Thymus (tissue), 11 donors: Measurements from ENCODE around the gene PRLR. TPM values are rescaled to one million over a fixed set of nuclear protein-coding genes. Genes with fewer than 3 reads are reported as not detected.

Source experiments
- DNase-seq, 9 donors: peaks; one replicate each; pipeline ENCODE4 v3.0.0-alpha.2; 2013; ENCODE audit warnings: low spot score in 9 of 9, low read depth in 6 of 9, missing footprints in 1 of 9
- H3K27ac ChIP-seq, 2 donors: one replicate each; pipeline ENCODE4 v1.5.1; 2013; ENCODE audit warnings: control low read depth in 1 of 2, low read depth in 1 of 2, low read length in 1 of 2, mild to moderate bottlenecking in 1 of 2, moderate library complexity in 1 of 2
- H3K27me3 ChIP-seq, 2 donors: one replicate each; pipeline ENCODE4 v1.5.1; 2013; ENCODE audit warnings: low read length in 1 of 2; ENCODE audit not compliant: control insufficient read depth in 2 of 2, insufficient read depth in 1 of 2
- H3K36me3 ChIP-seq, 2 donors: one replicate each; pipeline ENCODE4 v1.5.1; 2013; ENCODE audit warnings: low read length in 1 of 2, mild to moderate bottlenecking in 1 of 2, moderate library complexity in 1 of 2; ENCODE audit not compliant: control insufficient read depth in 2 of 2, insufficient read depth in 2 of 2
- H3K4me1 ChIP-seq, 2 donors: one replicate each; pipeline ENCODE4 v1.5.1; 2013; ENCODE audit warnings: low read length in 2 of 2; ENCODE audit not compliant: control insufficient read depth in 2 of 2, insufficient read depth in 2 of 2
- H3K4me3 ChIP-seq, 2 donors: one replicate each; pipeline ENCODE4 v1.5.1; 2013; ENCODE audit warnings: low read length in 2 of 2, control low read depth in 1 of 2, mild to moderate bottlenecking in 1 of 2
- H3K9me3 ChIP-seq, 2 donors: one replicate each; pipeline ENCODE4 v1.5.1; 2013; ENCODE audit warnings: low read length in 1 of 2, mild to moderate bottlenecking in 1 of 2; ENCODE audit not compliant: control insufficient read depth in 2 of 2, insufficient read depth in 1 of 2
- WGBS: extraction: QIAGEN DNeasy Blood & Tissue Kit; methylation state at CpG from one replicate; pipeline ENCODE4 v1.1.7; 2013; 5-methylcytosine and 5-hydroxymethylcytosine counted together
- polyA plus RNA-seq: library from polyadenylated mRNA; stranded (reverse); fragments of 200-250 nt; gene quantifications from one replicate; pipeline ENCODE4 v1.2.3, GENCODE V29; 2013
- total RNA-seq: library from RNA; stranded (reverse); fragments of 120-200 nt; gene quantifications from one replicate; pipeline ENCODE4 v1.2.4, GENCODE V29; 2013
- donor health status: healthy.

Gene PRLR
- total and polyA plus RNA-seq, 2 donors: 0.75 to 1.7 TPM

- H3K9me3 ChIP-seq: no peaks in the 10 kb centered on the region
- no peak for DNase-seq
- H3K4me1 ChIP-seq: no peaks in the 10 kb centered on the region
- H3K4me3 ChIP-seq: no peak overlapping the region
- H3K36me3 ChIP-seq: no peaks in the 10 kb centered on the region
- H3K27ac ChIP-seq: no peak overlapping the region
- no peaks in the 10 kb centered on the region for H3K27me3 ChIP-seq
Measured at GRCh38 chr5:35163710-35164033, 66.6 kb downstream of the PRLR start.

GRCh38 chr5:35162848-35163709, 67.2 kb downstream of the PRLR start:
- 94% methylated on average over 11 of the region's 11 CpGs for WGBS
- Histone ChIP-seq H3K4me1 (no peaks in the 10 kb centered on the region), H3K27me3 (no peaks in the 10 kb centered on the region), H3K36me3 (no peaks in the 10 kb centered on the region), H3K27ac (no peak overlapping the region), H3K9me3 (no peaks in the 10 kb centered on the region), H3K4me3 (no peak overlapping the region)
- no peak for DNase-seq

DNA sequence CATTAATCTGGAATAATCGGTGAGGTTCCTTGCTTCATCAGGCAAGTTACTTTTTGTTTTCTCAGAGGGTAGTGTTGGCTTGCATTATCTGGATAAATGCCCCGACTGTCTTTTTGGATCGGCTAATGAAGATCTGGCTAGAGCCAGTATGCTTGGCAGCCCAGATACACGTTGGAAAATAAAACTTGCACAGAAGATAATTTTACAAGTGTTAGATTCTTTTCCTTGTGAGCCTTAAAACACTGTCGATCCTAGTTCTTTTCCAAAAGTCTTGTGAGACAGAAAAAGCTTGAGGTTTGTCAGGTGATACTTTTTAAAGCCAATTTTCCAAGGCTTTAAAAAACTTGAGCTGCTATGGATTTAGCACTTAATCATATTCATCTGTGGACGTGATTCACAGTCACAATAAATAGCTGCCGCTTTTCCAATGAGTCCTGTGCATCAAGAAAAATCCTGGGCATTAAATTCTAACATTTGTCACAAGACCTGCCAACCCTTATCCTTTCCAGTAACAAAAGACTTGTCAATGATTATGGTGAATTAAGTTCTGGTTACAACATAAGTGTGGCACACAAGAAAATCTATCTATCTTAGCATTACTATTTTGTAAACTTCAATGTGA, 68.5 kb downstream of the PRLR start:
- no peak overlapping the region for H3K4me3 ChIP-seq
- no peaks in the 10 kb centered on the region for H3K27me3 ChIP-seq
- H3K9me3 ChIP-seq: no peaks in the 10 kb centered on the region
- 92% methylated on average over 7 of the region's 7 CpGs for WGBS
- H3K4me1 ChIP-seq: no peaks in the 10 kb centered on the region
- no peak overlapping the region for H3K27ac ChIP-seq
- no peak for DNase-seq
- no peaks in the 10 kb centered on the region for H3K36me3 ChIP-seq

- no peaks in the 10 kb centered on the region for H3K36me3 ChIP-seq
- H3K4me1 ChIP-seq: no peaks in the 10 kb centered on the region
- H3K27me3 ChIP-seq: no peaks in the 10 kb centered on the region
- no peak overlapping the region for H3K27ac ChIP-seq
- no peak for DNase-seq
- 82% methylated on average over 6 of the region's 6 CpGs for WGBS
- H3K9me3 ChIP-seq: no peaks in the 10 kb centered on the region
- no peak overlapping the region for H3K4me3 ChIP-seq
Measured at GRCh38 chr5:35160486-35161116, 69.7 kb downstream of the PRLR start.

- H3K36me3 ChIP-seq: no peaks in the 10 kb centered on the region
- no peak overlapping the region for H3K4me3 ChIP-seq
- H3K27me3 ChIP-seq: no peaks in the 10 kb centered on the region
- no peaks in the 10 kb centered on the region for H3K9me3 ChIP-seq
- H3K4me1 ChIP-seq: no peaks in the 10 kb centered on the region
- H3K27ac ChIP-seq: no peak overlapping the region
- DNase-seq: no peak
- WGBS: 91% methylated on average over 2 of the region's 2 CpGs
Measured at GRCh38 chr5:35159370-35159742, 70.9 kb downstream of the PRLR start.

GRCh38 chr5:35158622-35159369, 71.5 kb downstream of the PRLR start:
- WGBS: 75% methylated on average over 7 of the region's 7 CpGs
- DNase-seq: no peak
- H3K4me3 ChIP-seq: no peak overlapping the region

GRCh38 chr5:35158204-35158603, 72.1 kb downstream of the PRLR start:
- 87% methylated on average over 3 of the region's 3 CpGs for WGBS
- H3K27ac ChIP-seq: no peak overlapping the region
- DNase-seq: no peak

More at GRCh38 chr5:35158622-35159369, 71.5 kb downstream of the PRLR start:
- no peaks in the 10 kb centered on the region for H3K36me3 ChIP-seq
- no peaks in the 10 kb centered on the region for H3K9me3 ChIP-seq
- H3K27me3 ChIP-seq: no peaks in the 10 kb centered on the region
- H3K4me1 ChIP-seq: no peaks in the 10 kb centered on the region
- H3K27ac ChIP-seq: no peak overlapping the region

GRCh38 chr5:35153375-35153932, 76.8 kb downstream of the PRLR start:
- Histone ChIP-seq H3K9me3 (no peaks in the 10 kb centered on the region), H3K27me3 (no peaks in the 10 kb centered on the region), H3K4me1 (no peaks in the 10 kb centered on the region), H3K27ac (no peak overlapping the region), H3K4me3 (no peak overlapping the region), H3K36me3 (no peaks in the 10 kb centered on the region)
- DNase-seq: no peak
- WGBS: 59% methylated on average over 2 of the region's 2 CpGs

More at GRCh38 chr5:35158204-35158603, 72.1 kb downstream of the PRLR start:
- Histone ChIP-seq H3K9me3 (no peaks in the 10 kb centered on the region), H3K4me1 (no peaks in the 10 kb centered on the region), H3K27me3 (no peaks in the 10 kb centered on the region), H3K36me3 (no peaks in the 10 kb centered on the region), H3K4me3 (no peak overlapping the region)
